MM.1S (cell line): Measurements from ENCODE around the gene CKAP5.
A peak's percentile ranks its signal among the peaks of the same experiment; 100 is the strongest.

ENCODE experiments used
- DNase-seq: peaks from one replicate; pipeline ENCODE4 v3.0.0-alpha.2; 2015
- H2AFZ ChIP-seq: fragments of 300-600 bp; sonication (generic); 2 replicates; pipeline ENCODE4 v1.6.0; 2016; ENCODE audit warnings: antibody characterized with exemption, low read length
- H3F3A ChIP-seq: fragments of 300-600 bp; sonication (generic); 2 replicates; pipeline ENCODE4 v1.6.1; 2016; ENCODE audit warnings: mild to moderate bottlenecking, antibody characterized with exemption, low read length, moderate library complexity, mixed read lengths; ENCODE audit not compliant: insufficient read depth
- H3K27ac ChIP-seq: fragments of 300-600 bp; sonication (generic); 2 replicates; pipeline ENCODE4 v1.5.1; 2016; ENCODE audit warnings: mild to moderate bottlenecking, low read length
- H3K27me3 ChIP-seq: fragments of 300-600 bp; sonication (generic); replicated peaks from 2 replicates; pipeline ENCODE4 v1.6.0; 2016; ENCODE audit warnings: low read length; ENCODE audit not compliant: insufficient read depth
- H3K36me3 ChIP-seq: fragments of 300-600 bp; sonication (generic); replicated peaks from 2 replicates; pipeline ENCODE4 v1.6.1; 2016; ENCODE audit warnings: mild to moderate bottlenecking, low read length, mixed read lengths; ENCODE audit not compliant: insufficient read depth
- H3K4me1 ChIP-seq: fragments of 300-600 bp; sonication (generic); 2 replicates; pipeline ENCODE4 v1.6.1; 2016; ENCODE audit warnings: low read length, mixed read lengths
- H3K4me2 ChIP-seq: fragments of 300-600 bp; sonication (generic); 2 replicates; pipeline ENCODE4 v1.6.0; 2016; ENCODE audit warnings: low read depth, low read length
- H3K4me3 ChIP-seq: fragments of 300-600 bp; sonication (generic); 2 replicates; pipeline ENCODE4 v1.5.1; 2016; ENCODE audit warnings: low read length, mixed read lengths
- H3K79me2 ChIP-seq: fragments of 300-600 bp; sonication (generic); 2 replicates; pipeline ENCODE4 v1.6.1; 2016; ENCODE audit warnings: mixed run types, low read length, mixed read lengths
- H3K9ac ChIP-seq: fragments of 300-600 bp; sonication (generic); 2 replicates; pipeline ENCODE4 v1.6.1; 2016; ENCODE audit warnings: low read length, mixed read lengths
- H3K9me2 ChIP-seq: fragments of 300-600 bp; sonication (generic); replicated peaks from 2 replicates; pipeline ENCODE4 v1.6.1; 2016; ENCODE audit warnings: mild to moderate bottlenecking, low read length, mixed read lengths; ENCODE audit not compliant: insufficient read depth
- H3K9me3 ChIP-seq: fragments of 300-600 bp; sonication (generic); replicated peaks from 2 replicates; pipeline ENCODE4 v1.6.1; 2016; ENCODE audit warnings: mild to moderate bottlenecking, low read length, mixed read lengths; ENCODE audit not compliant: insufficient read depth
- H4K20me1 ChIP-seq: fragments of 300-600 bp; sonication (generic); 2 replicates; pipeline ENCODE4 v1.6.1; 2016; ENCODE audit warnings: mild to moderate bottlenecking, low read length, moderate library complexity, mixed read lengths; ENCODE audit not compliant: insufficient read depth
- CTCF ChIP-seq: fragments of 300-600 bp; sonication (generic); IDR thresholded peaks from 2 replicates; pipeline ENCODE4 v1.5.1; 2016; ENCODE audit warnings: antibody characterized with exemption, low read length, mixed read lengths
- EZH2 ChIP-seq: fragments of 300-600 bp; sonication (generic); optimal IDR thresholded peaks from 2 replicates; pipeline ENCODE3; 2017; ENCODE audit warnings: low read depth, mild to moderate bottlenecking, antibody characterized with exemption, low read length, mixed read lengths
- EZH2phosphoT487 ChIP-seq: fragments of 300-600 bp; sonication (generic); IDR thresholded peaks from 2 replicates; pipeline ENCODE4 v1.6.1; 2018; ENCODE audit warnings: antibody characterized with exemption, low read length

Gene CKAP5

GRCh38 chr11:46827995-46828394 lies 18.1 kb downstream of the CKAP5 start:
- Histone ChIP-seq H3K9me3 (no peaks in the 10 kb centered on the region), H3K79me2 (peaks cover 98% of the 10 kb centered on the region), H3K4me1 (peaks cover 5% of the 10 kb centered on the region; the same call in 1 of the 2 replicates), H3K4me2 (no peak overlapping the region), H3K27ac (no peak overlapping the region), H3K4me3 (no peak overlapping the region), H3F3A (no peaks in the 10 kb centered on the region), H3K9ac (no peak overlapping the region), H2AFZ (no peak overlapping the region), H4K20me1 (peaks cover 24% of the 10 kb centered on the region; the same call in 1 of the 2 replicates), H3K27me3 (no peaks in the 10 kb centered on the region), H3K9me2 (no peaks in the 10 kb centered on the region), H3K36me3 (no peaks in the 10 kb centered on the region)
- TF ChIP-seq CTCF, result no peak
- no peak for TF ChIP-seq EZH2
- TF ChIP-seq EZH2phosphoT487, result no peak
- DNase-seq, result no peak

- peaks cover 24% of the 10 kb centered on the region; the same call in 1 of the 2 replicates for H4K20me1 ChIP-seq
Measured at GRCh38 chr11:46826310-46827044, 19.6 kb downstream of the CKAP5 start.

GRCh38 chr11:46808799-46809431 lies 37.2 kb downstream of the CKAP5 start:
- peaks cover 13% of the 10 kb centered on the region; the same call in 1 of the 2 replicates for H3K36me3 ChIP-seq
- H3K4me1 ChIP-seq, result peaks cover 3% of the 10 kb centered on the region; the same call in 1 of the 2 replicates
- H3K79me2 ChIP-seq, result peaks cover 18% of the 10 kb centered on the region
- no peak overlapping the region for H3K27ac ChIP-seq
- no peaks in the 10 kb centered on the region for H3K27me3 ChIP-seq
- H4K20me1 ChIP-seq, result no peaks in the 10 kb centered on the region; the same call in 1 of the 2 replicates
- no peaks in the 10 kb centered on the region; the same call in 1 of the 2 replicates for H3F3A ChIP-seq
- no peak for TF ChIP-seq EZH2phosphoT487
- TF ChIP-seq EZH2, result no peak
- TF ChIP-seq CTCF, result peak; percentile 54
- H2AFZ ChIP-seq, result no peak overlapping the region
- no peaks in the 10 kb centered on the region for H3K9me3 ChIP-seq
- no peak overlapping the region for H3K4me3 ChIP-seq
- no peaks in the 10 kb centered on the region for H3K9me2 ChIP-seq
- no peak overlapping the region for H3K4me2 ChIP-seq
- H3K9ac ChIP-seq, result no peak overlapping the region
- DNase-seq, result peak; percentile 52

More at GRCh38 chr11:46826310-46827044, 19.6 kb downstream of the CKAP5 start:
- Histone ChIP-seq H3K9me2 (no peaks in the 10 kb centered on the region), H3K9ac (peak overlapping the region; percentile 17; the same call in 1 of the 2 replicates), H3K4me3 (peak overlapping the region; percentile 54), H3K4me1 (peaks cover 5% of the 10 kb centered on the region; the same call in 1 of the 2 replicates), H3F3A (no peaks in the 10 kb centered on the region), H3K36me3 (no peaks in the 10 kb centered on the region), H2AFZ (no peak overlapping the region), H3K27ac (no peak overlapping the region), H3K9me3 (no peaks in the 10 kb centered on the region), H3K27me3 (no peaks in the 10 kb centered on the region), H3K79me2 (peaks cover 98% of the 10 kb centered on the region), H3K4me2 (peak overlapping the region; percentile 73)
- TF ChIP-seq EZH2phosphoT487 (no peak), EZH2 (no peak), CTCF (no peak)
- DNase-seq, result peak; percentile 48
